NCI-H82 (cell line): ENCODE measurements around the gene RCN1.
"Not testable (repeated sequence)": the region's sequence is repeated elsewhere in the genome, so short reads cannot be mapped to it uniquely, and the experiment has no call there.

ENCODE experiments used
- DNase-seq: peaks from one replicate; lab custom pipeline; 2025; lab: John Stamatoyannopoulos, UW

Gene RCN1

GRCh38 chr11:32113200-32113919 lies 22.5 kb downstream of the RCN1 start:
- DNase-seq: peak; percentile 12

DNA sequence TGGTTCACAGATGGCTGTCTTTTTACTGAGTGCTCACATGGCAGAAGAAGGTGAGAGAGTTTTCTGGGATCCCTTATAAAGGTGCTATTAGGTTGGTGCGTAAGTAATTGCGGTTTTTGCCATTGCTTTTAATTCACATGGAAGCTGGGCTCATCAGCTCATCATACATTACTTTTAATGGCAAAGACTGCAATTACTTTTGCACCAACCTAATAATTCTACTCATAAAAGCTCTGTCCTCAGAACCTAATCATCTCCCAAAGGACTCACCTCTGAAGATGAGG lies 23.0 kb downstream of the RCN1 start:
- no peak for DNase-seq

DNA sequence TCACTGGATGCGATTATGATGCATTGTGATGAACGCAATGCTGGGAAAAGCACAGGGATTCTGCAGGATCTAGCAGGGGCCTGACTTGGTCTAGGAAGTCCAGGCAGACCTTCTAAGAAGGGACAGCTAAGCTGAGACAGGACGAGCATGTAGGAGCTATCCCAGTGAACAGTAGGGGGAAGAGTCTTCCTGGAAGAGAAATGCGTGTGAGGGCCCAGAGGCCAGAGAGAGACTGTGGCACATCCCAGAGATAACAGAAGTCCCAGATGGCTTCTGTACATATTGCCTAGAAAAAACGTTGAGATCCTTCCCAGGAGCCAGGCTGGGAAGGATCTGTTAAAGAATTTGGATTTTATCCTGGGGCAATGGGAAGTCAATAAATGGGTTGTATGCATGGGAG lies 24.6 kb downstream of the RCN1 start:
- peak; percentile 38 for DNase-seq

GRCh38 chr11:32116668-32117067 lies 25.8 kb downstream of the RCN1 start:
- no peak for DNase-seq

- DNase-seq: no peak
These were observed 27.4 kb downstream of the RCN1 start for GRCh38 chr11:32118025-32118974.

DNA sequence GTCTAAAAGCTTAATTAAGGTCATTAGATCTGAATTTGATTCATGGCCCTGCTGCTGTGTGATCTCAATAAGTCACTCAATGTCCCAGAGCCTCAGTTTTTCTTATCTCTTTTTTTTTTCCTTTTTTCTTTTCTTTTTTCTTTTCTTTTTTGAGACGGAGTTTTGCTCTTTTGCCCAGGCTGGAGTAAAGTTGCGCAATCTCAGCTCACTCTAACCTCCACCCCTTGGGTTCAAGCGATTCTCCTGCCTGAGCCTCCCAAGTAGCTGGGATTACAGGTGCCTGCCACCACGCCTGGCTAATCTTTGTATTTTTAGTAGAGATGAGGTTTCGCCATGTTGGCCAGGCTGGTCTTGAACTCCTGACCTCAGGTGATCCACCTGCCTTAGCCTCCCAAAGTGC lies 28.3 kb downstream of the RCN1 start:
- not testable (repeated sequence) for DNase-seq

DNA sequence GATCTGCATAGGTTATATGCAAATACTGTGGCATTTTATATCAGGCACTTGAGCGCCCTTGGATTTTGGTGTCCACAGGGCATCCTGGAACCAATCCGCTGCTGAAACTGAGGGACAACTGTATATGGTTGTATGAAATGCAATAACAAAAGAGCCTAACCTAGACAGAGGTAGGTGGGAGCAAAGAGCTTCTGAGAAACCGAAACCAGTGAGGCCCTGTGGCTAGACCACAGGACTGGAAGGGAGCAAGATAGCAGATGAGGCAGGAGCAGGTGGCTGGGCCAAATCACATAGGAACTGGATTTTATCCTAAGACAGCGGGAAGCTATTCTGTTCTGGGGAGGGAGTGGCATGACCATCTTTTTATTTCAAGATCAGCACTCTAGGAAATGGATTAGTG lies 30.1 kb downstream of the RCN1 start:
- DNase-seq: no peak

DNA sequence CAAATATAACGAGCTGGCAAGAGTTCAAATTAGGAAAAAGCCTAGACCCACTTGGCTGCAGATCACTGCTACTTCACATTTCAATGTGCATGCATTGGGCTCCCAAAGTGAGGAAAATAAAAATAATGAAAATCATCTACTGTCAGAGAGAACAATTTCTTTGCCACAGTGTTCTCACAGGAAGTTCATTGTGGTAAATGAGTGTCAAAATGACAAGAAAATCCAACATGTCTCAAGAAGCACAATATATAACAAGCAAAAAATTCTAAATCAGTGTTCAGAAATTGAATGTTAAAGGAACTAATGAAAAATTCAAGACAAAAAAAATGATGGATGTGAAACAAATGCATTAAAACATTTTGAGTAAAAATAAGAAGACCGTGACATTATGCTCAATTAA lies 31.3 kb downstream of the RCN1 start:
- no peak for DNase-seq

GRCh38 chr11:32131321-32131720 lies 40.4 kb downstream of the RCN1 start:
- DNase-seq: no peak

DNA sequence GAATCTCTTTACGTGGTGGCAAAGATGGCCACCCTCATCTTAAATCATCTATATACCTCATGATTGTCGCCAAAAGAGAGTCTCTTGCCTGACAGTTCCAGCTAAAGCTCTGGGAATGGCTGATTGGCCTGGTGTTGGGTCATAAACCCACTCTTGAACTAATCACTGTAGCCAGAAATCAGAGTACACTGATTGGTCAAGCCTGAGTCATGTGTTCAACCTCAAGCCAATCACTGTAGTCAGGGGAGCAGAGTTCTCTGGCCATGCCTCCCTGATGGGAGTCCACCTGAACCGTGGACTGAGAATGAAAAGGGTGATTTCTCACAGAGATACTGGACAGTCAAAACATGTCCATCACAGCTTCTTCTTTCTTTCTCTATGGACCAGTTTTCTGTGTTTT lies 45.8 kb downstream of the RCN1 start:
- DNase-seq: no peak

- DNase-seq: no peak
These were observed 46.4 kb downstream of the RCN1 start for GRCh38 chr11:32137263-32137662.

- DNase-seq: no peak
These were observed 47.0 kb downstream of the RCN1 start for GRCh38 chr11:32137869-32138268.

GRCh38 chr11:32138902-32139301 lies 48.0 kb downstream of the RCN1 start:
- DNase-seq: peak; percentile 24

GRCh38 chr11:32139896-32140520 lies 49.1 kb downstream of the RCN1 start:
- peak; percentile 93 for DNase-seq

DNA sequence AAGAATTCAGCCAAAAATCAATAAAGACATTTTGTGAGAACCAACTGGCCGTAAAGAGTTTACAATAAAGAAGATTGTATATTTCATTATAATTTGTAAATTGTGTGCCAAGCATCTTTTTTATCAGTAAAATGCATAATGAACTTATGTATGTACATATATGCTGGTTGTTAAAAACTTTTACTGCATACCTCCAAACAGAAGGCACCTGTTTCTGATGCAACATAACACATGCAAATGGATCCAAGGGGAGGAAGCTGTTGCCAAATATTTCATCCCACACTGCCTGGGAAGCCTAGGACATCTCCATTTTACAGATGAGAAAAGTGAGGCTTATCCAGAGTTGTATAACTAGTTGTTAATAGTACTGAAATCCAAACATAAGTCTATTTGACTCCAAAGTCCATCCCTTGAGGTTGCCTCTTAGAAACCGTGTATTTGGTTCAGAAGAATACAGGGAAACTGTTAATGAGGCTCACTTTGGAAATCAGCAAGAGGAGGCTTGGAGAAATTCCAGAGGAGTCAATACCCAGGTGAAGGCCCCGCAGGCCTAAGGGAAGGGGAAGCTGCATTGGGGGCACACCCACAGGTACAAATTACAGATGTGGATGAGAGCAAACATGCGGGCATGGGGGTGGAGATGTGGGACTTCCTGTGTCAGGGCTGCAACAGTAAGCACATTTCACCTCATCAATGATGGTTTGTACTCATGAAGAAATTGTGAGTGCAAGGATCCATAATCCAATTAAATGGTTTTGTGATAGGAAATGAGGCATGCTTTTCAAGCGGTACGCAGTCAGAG lies 51.1 kb downstream of the RCN1 start:
- DNase-seq: peak; percentile 74

- DNase-seq: no peak
These were observed 52.5 kb downstream of the RCN1 start for GRCh38 chr11:32143378-32143777.

GRCh38 chr11:32145282-32145681 lies 54.4 kb downstream of the RCN1 start:
- DNase-seq: no peak

GRCh38 chr11:32148895-32149294 lies 58.0 kb downstream of the RCN1 start:
- no peak for DNase-seq

- DNase-seq: no peak
These were observed 58.9 kb downstream of the RCN1 start for GRCh38 chr11:32149748-32150147.

- no peak for DNase-seq
These were observed 60.2 kb downstream of the RCN1 start for GRCh38 chr11:32151027-32151426.

DNA sequence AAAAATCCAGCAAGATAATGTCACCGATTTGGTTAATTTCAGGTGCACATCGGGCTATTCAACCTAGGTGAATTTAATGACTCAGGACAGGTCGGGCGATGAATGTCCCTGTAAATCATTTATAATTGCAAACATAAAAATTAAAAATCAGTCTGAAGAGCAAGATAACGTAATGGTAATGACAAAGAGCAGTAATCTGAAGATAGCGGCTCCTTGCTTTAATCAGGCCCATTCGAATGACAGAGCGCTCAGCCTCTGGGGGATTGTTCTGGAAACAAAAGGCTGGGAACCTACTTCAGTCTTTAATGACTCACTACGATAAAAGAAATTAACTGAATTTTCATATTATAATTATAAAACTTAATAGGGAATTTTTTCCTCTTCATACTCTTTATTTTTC lies 61.3 kb downstream of the RCN1 start:
- DNase-seq: no peak

DNA sequence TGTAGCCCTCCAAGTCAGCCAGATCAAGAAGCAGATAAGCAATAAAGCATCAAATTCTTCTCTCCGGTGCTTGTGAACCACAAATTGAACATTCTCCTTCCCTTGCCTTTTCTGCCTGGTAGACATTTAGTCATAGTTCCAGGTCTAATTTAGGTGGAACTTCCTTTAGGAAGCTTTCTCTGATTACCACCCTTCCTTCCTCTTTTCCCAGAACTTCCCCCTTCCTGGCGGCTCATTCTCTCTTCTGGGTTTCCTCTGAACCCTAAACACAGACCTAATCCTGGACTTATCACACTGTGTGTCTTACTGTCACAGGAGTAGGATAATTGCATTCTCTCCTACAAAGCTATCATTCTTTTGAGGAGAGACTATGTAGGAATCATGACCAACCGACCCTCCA lies 61.9 kb downstream of the RCN1 start:
- peak; percentile 7 for DNase-seq
